HepG2 (cell line): ENCODE results near the gene ZNF771. TPM values are rescaled to one million over a fixed set of nuclear protein-coding genes. Genes with fewer than 3 reads are reported as not detected.

Experiments
- BCL6 ChIP-seq: IDR thresholded peaks from 2 replicates; pipeline ENCODE4 v1.6.1; 2016; ENCODE audit warnings: missing genetic modification reagents, missing compliant biosample characterization
- CBX1 ChIP-seq: IDR thresholded peaks from one replicate; pipeline ENCODE4 v1.6.1; 2016; ENCODE audit warnings: antibody characterized with exemption, low read depth
- CSRNP1 ChIP-seq: sonication (generic); formaldehyde crosslinking; IDR thresholded peaks from 2 replicates; pipeline ENCODE4 v1.8.1; 2023; ENCODE audit warnings: mild to moderate bottlenecking, missing genetic modification reagents
- FLYWCH1 ChIP-seq: sonication (generic); formaldehyde crosslinking; IDR thresholded peaks from 2 replicates; pipeline ENCODE4 v1.8.1; 2023; ENCODE audit warnings: mild to moderate bottlenecking, missing genetic modification reagents
- FOXA1 ChIP-seq, 2 experiments: fragments of 450-650 bp in 1 of 2; sonication (generic) in 1 of 2; formaldehyde crosslinking in 1 of 2; IDR thresholded peaks; 2 replicates each; pipeline versions ENCODE4 v1.4.0 to v1.6.1; 2016 to 2020; ENCODE audit warnings: missing genetic modification reagents in 1 of 2
- HNRNPUL1 ChIP-seq: fragments of 200-400 bp; formaldehyde crosslinking; IDR thresholded peaks from 2 replicates; pipeline ENCODE4 v1.6.1; 2017; ENCODE audit warnings: low read depth, mild to moderate bottlenecking, low read length, moderate library complexity
- KAT8 ChIP-seq: IDR thresholded peaks from 2 replicates; pipeline ENCODE4 v1.6.1; 2016; ENCODE audit warnings: missing genetic modification reagents, missing compliant biosample characterization
- MIER2 ChIP-seq: IDR thresholded peaks from 2 replicates; pipeline ENCODE4 v1.6.1; 2016; ENCODE audit warnings: missing biosample characterization, missing genetic modification reagents
- SKIL ChIP-seq: sonication (generic); formaldehyde crosslinking; IDR thresholded peaks from 2 replicates; pipeline ENCODE4 v1.8.0; 2022; ENCODE audit warnings: missing genetic modification reagents, mild to moderate bottlenecking, moderate library complexity, borderline replicate concordance
- TFDP2 ChIP-seq: sonication (generic); formaldehyde crosslinking; IDR thresholded peaks from 2 replicates; pipeline ENCODE4 v1.4.0; 2020; ENCODE audit warnings: missing genetic modification reagents
- TFE3 ChIP-seq: IDR thresholded peaks from 2 replicates; pipeline ENCODE4 v1.6.1; 2016
- ZNF142 ChIP-seq: sonication (generic); formaldehyde crosslinking; IDR thresholded peaks from 2 replicates; pipeline ENCODE4 v1.4.0; 2020; ENCODE audit warnings: missing genetic modification reagents
- ZNF180 ChIP-seq: sonication (generic); formaldehyde crosslinking; IDR thresholded peaks from 2 replicates; pipeline ENCODE4 v1.4.0; 2020; ENCODE audit warnings: low read depth, missing genetic modification reagents, borderline replicate concordance
- ZNF264 ChIP-seq: sonication (generic); formaldehyde crosslinking; IDR thresholded peaks from 2 replicates; pipeline ENCODE4 v1.4.0; 2020; ENCODE audit warnings: missing genetic modification reagents
- polyA plus RNA-seq, 8 experiments: library from polyadenylated mRNA; depleted of rRNA in 3 of 8; stranded (reverse) in 7 of 8; unstranded in 1 of 8; fragments of >200 nt; fragmentation: Illumina TruSeq in 4 of 8; extraction: Trizol in 4 of 8; gene quantifications; 2 replicates each; pipeline versions ENCODE4 v1.2.1 to v1.2.3, GENCODE V29; 2011 to 2016; ENCODE audit warnings: low read depth in 4 of 8, missing spikeins in 1 of 8, mixed read lengths in 1 of 8; ENCODE audit not compliant: insufficient read depth in 1 of 8
- total RNA-seq, 5 experiments: library from RNA; depleted of rRNA; stranded (reverse); fragments of >200 nt; fragmentation: Illumina TruSeq; extraction: Trizol; gene quantifications; 2 replicates each; pipeline ENCODE4 v1.2.3, GENCODE V29; 2016; ENCODE audit warnings: low read depth in 1 of 5

ZNF771 gene
- total and polyA plus RNA-seq, 2 of the 13 experiments (the other 11 are each of a cell fraction or from before 2014, with no cell fraction given), result 5.0 to 11.8 TPM

- TF ChIP-seq TFDP2 (CRISPR knock-in tag) (peak; percentile 71), KAT8 (CRISPR knock-in tag) (peak; percentile 93), BCL6 (CRISPR knock-in tag) (peak; percentile 64; the same call in 1 of the 2 replicates), ZNF180 (CRISPR knock-in tag) (no peak; the same call in 1 of the 2 replicates), ZNF264 (peak; percentile 9; the same call in 1 of the 2 replicates), MIER2 (CRISPR knock-in tag) (peak; percentile 66; the same call in 1 of the 2 replicates), CSRNP1 (CRISPR knock-in tag) (peak; percentile 18; the same call in 1 of the 2 replicates), FLYWCH1 (no peak), TFE3 (CRISPR knock-in tag) (no peak; the same call in 1 of the 2 replicates), HNRNPUL1 (no peak), CBX1 (peak; percentile 27), ZNF142 (peak; percentile 41; the same call in 1 of the 2 replicates), FOXA1 (IDR thresholded peaks at IDR 0.05) (no peak), FOXA1 (CRISPR knock-in tag; IDR thresholded peaks at IDR 0.05) (peak; percentile 39; the same call in 1 of the 2 replicates), SKIL (CRISPR knock-in tag) (no peak; the same call in 1 of the 2 replicates)
Measured at GRCh38 chr16:30395155-30395991, 12.0 kb upstream of the ZNF771 start, which contains the start of gene ZNF48 (continued).
